Measurements from ENCODE around the gene EPS8L2. TPM values are rescaled to one million over a fixed set of nuclear protein-coding genes. Genes with fewer than 3 reads are reported as not detected.

The EPS8L2 gene
- total and polyA plus RNA-seq, 9 of the 15 experiments (the other 6 are each of a cell fraction or from before 2014, with no cell fraction given) = 0.75 to 17.0 (median 3.7) TPM

DNA sequence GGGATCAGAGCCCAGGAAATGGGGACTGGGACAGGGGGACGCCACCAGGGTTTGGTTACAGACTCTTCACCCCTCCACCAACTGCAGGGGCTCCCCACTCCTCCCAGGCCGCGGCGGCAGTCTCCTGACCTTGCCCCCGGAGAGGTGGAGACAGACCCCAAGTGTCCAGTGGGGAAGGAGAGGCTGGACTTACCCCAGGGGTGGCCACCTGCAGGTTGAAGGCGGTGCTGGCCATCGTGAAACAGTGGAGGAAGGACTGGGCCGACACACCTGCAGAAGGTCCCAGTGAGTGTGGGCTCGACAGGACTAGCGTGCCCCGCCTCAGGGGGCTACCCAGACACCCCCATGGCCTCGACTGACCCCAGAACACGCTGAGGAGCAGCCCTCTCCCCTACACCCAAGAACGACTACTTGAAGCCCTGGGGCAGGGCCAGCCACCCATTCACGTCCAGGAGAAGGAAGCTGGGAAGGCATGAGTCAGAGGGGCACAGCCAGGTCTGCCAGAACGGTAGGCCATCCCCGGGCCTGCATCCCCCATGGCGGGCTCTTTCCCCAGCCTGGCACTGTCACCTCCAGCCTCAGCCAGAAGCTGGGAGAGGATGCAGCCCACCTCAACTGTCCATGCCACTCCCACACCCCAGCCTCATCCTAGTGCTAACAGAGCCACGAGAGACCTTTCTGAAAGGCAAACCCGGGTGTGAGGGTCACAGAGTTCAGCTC is 69.0 kb downstream of the EPS8L2 start:
- Histone ChIP-seq H3K79me2 (ENCODE audit: control insufficient read depth, insufficient read depth, low read length) (peaks cover 83% of the 10 kb centered on the region), H2AFZ (ENCODE audit: low read depth, low read length) (no peak overlapping the region), H4K20me1 (replicated peaks; ENCODE audit: control insufficient read depth, insufficient read depth, low read length) (peaks cover 28% of the 10 kb centered on the region), H3K36me3 (ENCODE audit: control insufficient read depth, insufficient read depth, low read length) (peaks cover 71% of the 10 kb centered on the region), H3K4me2 (ENCODE audit: insufficient read depth, low read length) (peak overlapping the region; percentile 84), H3K4me3 (peak overlapping the region; percentile 81; the same call in 1 of the 2 replicates), H3K9me3 (replicated peaks; ENCODE audit: control insufficient read depth, insufficient read depth, low read depth, low read length) (no peaks in the 10 kb centered on the region; the same call in 1 of the 2 replicates), H3K9me1 (ENCODE audit: control insufficient read depth, insufficient read depth, low read length) (peaks cover 6% of the 10 kb centered on the region), H3K4me1 (replicated peaks in 1 of 2; ENCODE audit: control insufficient read depth in 2 of 2, insufficient read depth in 2 of 2, low read length in 2 of 2) (peaks cover 16 to 95% of the 10 kb centered on the region in 2 experiments), H3K27me3 (ENCODE audit: control insufficient read depth in 2 of 2, insufficient read depth in 2 of 2, low read length in 2 of 2) (no peaks in the 10 kb centered on the region), H3K27ac (ENCODE audit: extremely low read depth, low read depth, low read length) (peak overlapping the region; percentile 39; the same call in 2 of the 3 replicates), H3K9ac (ENCODE audit: insufficient read depth in 1 of 2, low read depth in 2 of 2, low read length in 2 of 2) (peak overlapping the region; percentile 77 to 98; a peak in 3 of 4 replicates)
- no peak for FAIRE-seq
- POLR2A ChIA-PET = interaction anchor here (0.6 to 1.3 kb wide), 5 partner anchors 10 to 561 kb away, joined by 3 to 6 read pairs (median 4); no protein-coding TSS in a partner anchor
- ATAC-seq = no peak
- no peak for DNase-seq (ENCODE audit: extremely low read depth in 1 of 4, low spot score in 3 of 4)
- intact Hi-C loops (cut with micrococcal nuclease) = no loop called here
- no TSS peak for BruUV-seq (replicated peaks)
- TF ChIP-seq, protein P1, sequence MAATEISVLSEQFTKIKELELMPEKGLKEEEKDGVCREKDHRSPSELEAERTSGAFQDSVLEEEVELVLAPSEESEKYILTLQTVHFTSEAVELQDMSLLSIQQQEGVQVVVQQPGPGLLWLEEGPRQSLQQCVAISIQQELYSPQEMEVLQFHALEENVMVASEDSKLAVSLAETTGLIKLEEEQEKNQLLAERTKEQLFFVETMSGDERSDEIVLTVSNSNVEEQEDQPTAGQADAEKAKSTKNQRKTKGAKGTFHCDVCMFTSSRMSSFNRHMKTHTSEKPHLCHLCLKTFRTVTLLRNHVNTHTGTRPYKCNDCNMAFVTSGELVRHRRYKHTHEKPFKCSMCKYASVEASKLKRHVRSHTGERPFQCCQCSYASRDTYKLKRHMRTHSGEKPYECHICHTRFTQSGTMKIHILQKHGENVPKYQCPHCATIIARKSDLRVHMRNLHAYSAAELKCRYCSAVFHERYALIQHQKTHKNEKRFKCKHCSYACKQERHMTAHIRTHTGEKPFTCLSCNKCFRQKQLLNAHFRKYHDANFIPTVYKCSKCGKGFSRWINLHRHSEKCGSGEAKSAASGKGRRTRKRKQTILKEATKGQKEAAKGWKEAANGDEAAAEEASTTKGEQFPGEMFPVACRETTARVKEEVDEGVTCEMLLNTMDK (IDR thresholded peaks at IDR 0.05; ENCODE audit: borderline replicate concordance, insufficient read depth, low read depth, low read length, poor library complexity, severe bottlenecking) = peak; percentile 56
- TF ChIP-seq SAP30 (IDR thresholded peaks at IDR 0.05; ENCODE audit: borderline replicate concordance, insufficient read depth, low read depth, low read length, poor library complexity, severe bottlenecking) = no peak
- TF ChIP-seq, protein P2, sequence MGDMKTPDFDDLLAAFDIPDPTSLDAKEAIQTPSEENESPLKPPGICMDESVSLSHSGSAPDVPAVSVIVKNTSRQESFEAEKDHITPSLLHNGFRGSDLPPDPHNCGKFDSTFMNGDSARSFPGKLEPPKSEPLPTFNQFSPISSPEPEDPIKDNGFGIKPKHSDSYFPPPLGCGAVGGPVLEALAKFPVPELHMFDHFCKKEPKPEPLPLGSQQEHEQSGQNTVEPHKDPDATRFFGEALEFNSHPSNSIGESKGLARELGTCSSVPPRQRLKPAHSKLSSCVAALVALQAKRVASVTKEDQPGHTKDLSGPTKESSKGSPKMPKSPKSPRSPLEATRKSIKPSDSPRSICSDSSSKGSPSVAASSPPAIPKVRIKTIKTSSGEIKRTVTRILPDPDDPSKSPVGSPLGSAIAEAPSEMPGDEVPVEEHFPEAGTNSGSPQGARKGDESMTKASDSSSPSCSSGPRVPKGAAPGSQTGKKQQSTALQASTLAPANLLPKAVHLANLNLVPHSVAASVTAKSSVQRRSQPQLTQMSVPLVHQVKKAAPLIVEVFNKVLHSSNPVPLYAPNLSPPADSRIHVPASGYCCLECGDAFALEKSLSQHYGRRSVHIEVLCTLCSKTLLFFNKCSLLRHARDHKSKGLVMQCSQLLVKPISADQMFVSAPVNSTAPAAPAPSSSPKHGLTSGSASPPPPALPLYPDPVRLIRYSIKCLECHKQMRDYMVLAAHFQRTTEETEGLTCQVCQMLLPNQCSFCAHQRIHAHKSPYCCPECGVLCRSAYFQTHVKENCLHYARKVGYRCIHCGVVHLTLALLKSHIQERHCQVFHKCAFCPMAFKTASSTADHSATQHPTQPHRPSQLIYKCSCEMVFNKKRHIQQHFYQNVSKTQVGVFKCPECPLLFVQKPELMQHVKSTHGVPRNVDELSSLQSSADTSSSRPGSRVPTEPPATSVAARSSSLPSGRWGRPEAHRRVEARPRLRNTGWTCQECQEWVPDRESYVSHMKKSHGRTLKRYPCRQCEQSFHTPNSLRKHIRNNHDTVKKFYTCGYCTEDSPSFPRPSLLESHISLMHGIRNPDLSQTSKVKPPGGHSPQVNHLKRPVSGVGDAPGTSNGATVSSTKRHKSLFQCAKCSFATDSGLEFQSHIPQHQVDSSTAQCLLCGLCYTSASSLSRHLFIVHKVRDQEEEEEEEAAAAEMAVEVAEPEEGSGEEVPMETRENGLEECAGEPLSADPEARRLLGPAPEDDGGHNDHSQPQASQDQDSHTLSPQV (IDR thresholded peaks at IDR 0.05) = no peak
- no peak for TF ChIP-seq ZFP30 (CRISPR knock-in tag; IDR thresholded peaks at IDR 0.05; ENCODE audit: borderline replicate concordance)
- TF ChIP-seq POLR2G (IDR thresholded peaks at IDR 0.05; ENCODE audit: low read depth, low read length) = peak; percentile 34; the same call in 1 of the 2 replicates
- TF ChIP-seq RBM34 (IDR thresholded peaks at IDR 0.05; ENCODE audit: borderline replicate concordance, insufficient read depth, low read length) = no peak
- TF ChIP-seq MIER1 (IDR thresholded peaks at IDR 0.05; ENCODE audit: low read depth) = no peak
- peak; percentile 55 for TF ChIP-seq RBFOX2 (IDR thresholded peaks at IDR 0.05; ENCODE audit: low read depth, low read length)
- no peak for TF ChIP-seq SRSF9 (IDR thresholded peaks at IDR 0.05; ENCODE audit: borderline replicate concordance, low read depth, low read length)
- TF ChIP-seq, protein P3, sequence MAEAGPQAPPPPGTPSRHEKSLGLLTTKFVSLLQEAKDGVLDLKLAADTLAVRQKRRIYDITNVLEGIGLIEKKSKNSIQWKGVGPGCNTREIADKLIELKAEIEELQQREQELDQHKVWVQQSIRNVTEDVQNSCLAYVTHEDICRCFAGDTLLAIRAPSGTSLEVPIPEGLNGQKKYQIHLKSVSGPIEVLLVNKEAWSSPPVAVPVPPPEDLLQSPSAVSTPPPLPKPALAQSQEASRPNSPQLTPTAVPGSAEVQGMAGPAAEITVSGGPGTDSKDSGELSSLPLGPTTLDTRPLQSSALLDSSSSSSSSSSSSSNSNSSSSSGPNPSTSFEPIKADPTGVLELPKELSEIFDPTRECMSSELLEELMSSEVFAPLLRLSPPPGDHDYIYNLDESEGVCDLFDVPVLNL (CRISPR knock-in tag; IDR thresholded peaks at IDR 0.05; ENCODE audit: low read depth) = 0 out of 2 replicates have a peak, but pooled peaks have one; percentile 45
- peak; percentile 49; the same call in 1 of the 2 replicates for TF ChIP-seq POLR2AphosphoS5 (IDR thresholded peaks at IDR 0.05; ENCODE audit: control insufficient read depth, insufficient read depth, low read depth, low read length)
- in situ Hi-C loops (cut with MboI) = no loop called here
- 74% methylated on average over 17 of the region's 20 CpGs for WGBS (ENCODE audit: insufficient coverage, low coverage, missing lambda C conversion rate)
- CTCF ChIA-PET (ENCODE audit: low intra/inter-chr PET ratio) = no interaction called here
